GM18907 (cell line): Measurements from ENCODE around the gene SDS.

ENCODE experiments used
- ATAC-seq: cut with Tn5 transposase; IDR thresholded peaks from one replicate; pipeline ENCODE4 v1.9.1; 2021; ENCODE audit warnings: mild to moderate bottlenecking, moderate library complexity; ENCODE audit not compliant: unreplicated experiment

Gene SDS

DNA sequence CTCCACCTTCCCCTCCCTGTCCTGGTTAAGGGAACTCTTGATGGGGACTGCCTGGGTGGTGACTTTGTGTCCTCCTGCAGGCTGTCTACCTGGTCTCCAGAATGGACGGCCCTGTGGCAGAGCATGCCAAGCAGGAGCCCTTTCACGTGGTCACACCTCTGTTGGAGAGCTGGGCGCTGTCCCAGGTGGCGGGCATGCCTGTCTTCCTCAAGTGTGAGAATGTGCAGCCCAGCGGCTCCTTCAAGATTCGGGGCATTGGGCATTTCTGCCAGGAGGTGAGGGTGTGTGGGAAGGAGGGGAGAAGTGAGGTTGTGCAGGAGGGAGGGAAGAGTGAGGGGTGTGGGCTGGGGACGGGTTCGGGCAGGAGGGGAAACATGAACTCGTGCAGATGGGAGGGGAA is 24.2 kb upstream of the SDS start:
- ATAC-seq: no peak

DNA sequence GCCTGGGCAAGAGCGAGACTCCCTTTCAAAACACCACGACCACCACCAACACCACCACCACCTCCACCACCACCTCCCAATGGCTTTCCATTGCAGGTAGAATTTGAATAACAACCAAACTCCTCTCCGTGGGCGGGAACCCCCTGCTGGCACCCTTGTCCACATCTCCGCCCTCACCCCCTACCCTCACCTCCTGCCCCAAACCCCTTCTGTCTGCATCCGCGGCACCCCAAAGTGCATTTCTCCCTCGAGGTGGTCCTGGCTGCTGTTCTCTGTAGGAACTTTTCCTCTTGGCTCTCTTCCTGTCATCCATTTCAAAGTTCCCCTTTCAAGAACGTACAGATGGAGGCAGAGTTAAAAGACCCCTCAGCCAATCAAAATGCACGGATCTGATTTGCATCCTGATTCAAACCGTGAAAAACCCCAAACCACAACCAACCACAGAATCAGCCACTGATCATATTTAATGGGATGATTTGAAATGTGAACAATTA is 22.3 kb upstream of the SDS start:
- ATAC-seq: no peak

DNA sequence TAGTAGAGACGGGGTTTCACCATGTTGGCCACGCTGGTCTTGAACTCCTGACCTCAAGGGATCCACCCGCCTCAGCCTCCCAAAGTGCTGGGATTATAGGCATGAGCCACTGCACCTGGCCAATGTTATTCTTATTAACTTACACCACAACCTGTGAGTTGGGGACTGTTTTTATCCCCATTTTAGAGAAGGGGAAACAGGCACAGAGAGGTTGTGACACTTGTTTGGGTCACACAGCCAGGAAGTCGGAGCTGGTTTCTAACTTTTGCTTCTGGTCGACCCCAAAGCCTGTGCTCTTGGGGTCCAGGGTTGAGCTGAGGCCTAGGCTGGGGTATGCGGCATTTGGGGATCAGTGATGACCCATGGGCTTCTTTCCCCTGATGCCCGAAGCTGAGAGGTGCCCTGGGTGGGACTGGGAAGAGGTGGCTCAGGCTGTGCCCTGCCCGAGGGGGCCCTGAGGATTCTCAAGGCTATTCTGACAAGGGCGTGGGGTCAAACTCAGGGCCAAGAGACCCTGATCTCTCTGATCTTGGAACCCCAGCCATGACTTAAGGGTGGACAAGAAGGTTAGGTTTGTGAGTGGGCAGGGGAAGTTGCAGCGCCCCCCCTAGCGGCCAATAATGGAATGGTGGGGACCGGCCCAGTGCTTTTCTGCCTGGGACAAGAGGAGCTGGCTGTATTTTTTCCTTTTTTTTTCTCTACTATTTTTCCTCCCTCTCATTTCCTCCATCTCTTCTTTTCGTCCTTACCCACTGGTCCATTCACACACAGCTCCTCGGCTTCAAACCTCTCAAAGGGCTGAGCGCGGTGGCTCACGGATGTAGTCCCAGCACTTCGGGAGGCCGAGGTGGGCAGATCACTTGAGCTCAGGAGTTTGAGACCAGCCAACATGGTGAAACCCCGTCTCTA is 21.5 kb upstream of the SDS start:
- ATAC-seq: no peak

DNA sequence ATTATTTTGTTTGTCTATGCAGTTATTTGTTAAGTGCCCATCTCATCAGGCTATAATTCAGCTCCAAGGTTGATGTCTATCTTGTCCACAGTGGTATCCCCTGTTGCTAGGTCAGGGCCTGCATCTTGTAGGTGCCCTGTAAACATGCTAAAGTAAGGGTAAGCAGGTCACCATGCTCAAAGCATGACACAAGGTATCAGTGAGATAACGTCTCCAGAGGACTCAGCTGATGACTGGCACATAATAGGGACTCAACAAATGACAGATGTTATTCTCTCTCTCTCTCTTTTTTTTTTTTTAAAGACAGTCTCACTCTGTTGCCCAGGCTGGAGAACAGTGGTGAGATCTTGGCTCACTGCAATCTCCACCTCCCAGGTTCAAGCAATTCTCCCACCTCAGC is 20.8 kb upstream of the SDS start:
- ATAC-seq: no peak

DNA sequence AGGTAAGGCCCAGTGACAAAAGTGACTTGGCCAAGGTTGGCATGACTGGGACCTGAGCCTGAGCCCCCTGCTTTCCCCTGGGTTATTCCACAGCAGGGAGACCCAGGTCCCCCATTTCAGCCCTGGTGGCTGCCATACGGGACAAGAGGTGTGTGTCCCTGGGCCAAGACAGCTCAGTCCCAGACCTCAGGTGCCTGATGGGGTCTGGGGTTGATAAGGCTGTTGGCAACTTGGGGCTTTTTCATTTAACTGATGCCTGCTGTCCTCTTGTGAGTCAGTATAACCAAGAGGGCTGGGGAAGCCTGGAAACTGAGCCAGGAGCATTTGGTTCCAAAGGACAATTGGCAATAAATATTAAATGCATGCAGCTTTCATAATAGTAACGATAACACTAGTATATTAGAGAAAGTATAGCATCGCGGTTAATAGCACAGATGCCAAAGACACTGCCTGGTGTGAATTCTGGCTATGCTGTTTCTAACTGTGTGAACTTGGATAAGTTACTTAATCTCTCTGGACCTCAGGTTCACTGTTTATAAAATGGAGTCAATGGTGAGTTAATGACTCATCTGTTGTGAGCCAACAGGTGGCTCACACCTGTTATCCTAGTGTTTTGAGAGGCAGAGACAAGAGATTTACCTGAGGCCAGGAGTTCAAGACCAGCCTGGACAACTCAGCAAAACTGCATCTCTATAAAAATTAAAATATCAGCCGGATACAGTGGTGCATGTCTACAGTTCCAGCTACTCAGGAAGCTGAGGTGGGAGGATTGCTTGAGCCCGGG is 19.4 kb upstream of the SDS start:
- ATAC-seq: no peak

DNA sequence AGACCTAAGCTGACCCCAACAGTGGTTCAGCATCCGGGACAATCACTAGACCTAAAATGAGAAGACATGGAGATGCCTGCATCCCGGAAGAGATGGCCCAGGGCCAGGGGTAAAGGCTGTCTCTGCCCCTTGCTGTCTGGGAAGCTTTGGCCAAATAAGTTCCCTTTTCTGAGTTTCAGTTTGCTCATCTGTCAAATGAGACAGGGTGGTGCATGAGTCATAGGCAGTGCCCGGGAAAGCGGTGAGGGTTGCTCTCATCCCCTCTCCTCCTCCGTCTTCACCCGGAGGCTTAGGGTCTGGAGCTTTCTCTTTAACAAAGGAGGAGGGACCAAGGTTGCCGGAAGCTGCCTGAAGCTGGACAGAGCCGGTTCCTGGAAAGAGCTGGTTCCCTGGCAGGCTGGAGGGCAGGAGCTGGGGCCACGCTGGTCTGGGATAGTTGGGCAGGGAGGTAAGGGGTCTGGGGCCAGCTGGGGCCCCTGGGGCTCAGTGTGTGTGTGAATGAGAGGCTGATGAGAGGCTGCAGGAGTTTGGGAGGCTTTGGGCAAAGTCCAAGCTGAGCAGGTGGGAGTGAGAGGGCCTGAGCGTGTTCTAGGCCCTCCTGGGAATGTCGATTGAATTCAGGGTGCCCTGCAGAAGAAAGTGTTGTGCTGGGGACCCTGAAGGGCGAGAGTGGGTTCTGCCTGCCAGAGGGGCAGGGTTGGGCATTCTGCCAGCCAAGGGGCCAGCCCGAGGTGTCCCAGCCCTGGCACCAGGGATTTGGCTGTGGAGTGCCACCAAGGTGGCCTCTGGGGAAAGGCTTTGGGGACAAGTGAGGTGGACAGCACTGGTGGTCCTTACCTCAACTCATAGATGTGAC is 18.6 kb upstream of the SDS start, which contains the start of gene SDSL:
TSS of gene SDSL (plus strand) at position 351 of the 856 bp plus-strand sequence. CDS start 5,603 bp downstream, outside the sequence.
- ATAC-seq: peak; percentile 92

DNA sequence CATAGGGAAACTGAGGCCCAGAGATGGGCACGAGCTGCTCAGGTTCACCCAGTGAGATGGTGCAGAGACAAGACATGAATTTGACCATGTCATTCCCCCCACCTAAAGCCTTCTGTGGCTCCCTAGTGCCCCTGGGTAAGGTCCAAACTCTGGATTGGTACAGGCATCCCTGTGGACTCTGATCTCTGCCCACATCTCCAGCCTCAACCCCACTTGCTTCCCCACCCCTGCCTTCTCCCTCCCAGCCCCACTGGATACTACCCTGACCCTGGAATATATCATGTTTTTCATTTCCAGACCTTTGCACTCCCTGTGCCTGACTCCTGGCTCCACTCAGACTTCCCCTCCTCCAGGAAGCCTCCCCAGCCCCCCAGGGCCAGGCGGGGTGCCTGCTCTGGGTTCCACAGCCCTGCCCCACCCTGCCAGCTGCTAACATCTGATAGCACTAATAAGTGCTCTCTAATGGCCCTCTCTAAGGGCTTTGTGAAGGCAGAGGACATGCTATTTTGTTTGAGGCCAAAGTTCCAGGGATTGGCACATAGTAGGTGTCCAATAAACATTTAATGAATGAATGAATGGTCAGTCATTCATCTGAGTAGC is 17.4 kb upstream of the SDS start:
- ATAC-seq: no peak

DNA sequence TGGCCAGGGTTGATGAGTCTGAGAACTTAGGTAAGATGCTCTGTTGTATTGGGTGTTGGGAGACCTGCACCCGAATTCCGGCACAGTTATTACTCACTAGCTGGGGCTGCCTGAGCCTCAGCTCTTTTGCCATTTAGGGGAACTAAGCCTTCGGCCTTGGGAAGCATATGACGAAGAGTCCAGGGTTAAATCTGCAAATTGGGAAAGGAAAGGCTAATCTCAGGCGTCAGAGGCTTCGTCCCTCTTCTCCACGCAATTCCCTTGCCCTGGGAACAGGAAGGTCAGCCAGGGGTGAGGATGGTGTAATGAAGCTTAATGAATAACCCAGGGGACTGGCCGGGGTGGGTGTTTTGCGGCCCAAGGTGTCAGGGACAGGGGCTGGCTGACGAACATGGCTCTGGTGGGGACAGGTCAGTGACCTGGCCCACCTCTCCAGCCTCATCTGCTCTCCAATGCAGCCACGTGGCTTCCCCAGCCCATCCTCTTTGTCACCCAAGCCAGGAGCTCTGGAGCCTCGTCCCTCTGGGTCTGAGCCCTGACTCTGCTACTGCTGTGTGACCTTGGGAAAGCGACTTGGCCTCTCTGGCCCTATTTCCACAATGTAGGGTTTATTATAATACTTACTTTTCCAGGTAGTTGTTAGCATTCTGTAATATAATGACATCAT is 14.7 kb upstream of the SDS start:
- no peak for ATAC-seq

DNA sequence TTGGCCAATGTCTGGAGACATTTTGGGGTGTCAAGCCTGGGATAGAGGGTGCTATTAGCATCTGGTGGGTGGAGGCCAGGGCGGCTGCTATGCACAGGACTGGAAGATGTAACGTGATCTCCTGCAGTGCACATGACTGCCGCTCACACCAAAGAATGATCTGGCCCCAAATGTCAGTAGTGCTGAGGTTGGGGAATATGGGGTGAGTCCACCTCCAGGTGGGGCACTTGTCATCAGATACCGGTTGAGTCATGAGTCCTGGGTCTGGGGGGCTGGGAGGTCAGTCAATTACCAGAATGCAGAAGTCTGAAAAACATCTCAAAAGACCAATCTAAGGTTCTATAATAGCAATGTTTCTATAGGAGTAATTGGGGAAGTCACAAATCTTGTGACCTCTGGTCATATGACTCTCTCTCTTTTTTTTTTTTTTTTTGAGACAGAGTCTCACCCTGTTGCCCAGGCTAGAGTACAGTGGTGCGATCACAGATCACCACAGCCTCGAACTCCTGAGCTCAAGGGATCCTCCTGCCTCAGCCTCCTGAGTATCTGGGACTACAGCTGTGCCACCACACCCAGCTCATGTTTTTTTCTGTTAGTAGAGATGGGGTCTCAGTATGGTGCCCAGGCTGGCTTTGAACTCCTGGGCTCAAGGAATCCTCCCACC is 12.5 kb upstream of the SDS start:
- ATAC-seq: no peak

DNA sequence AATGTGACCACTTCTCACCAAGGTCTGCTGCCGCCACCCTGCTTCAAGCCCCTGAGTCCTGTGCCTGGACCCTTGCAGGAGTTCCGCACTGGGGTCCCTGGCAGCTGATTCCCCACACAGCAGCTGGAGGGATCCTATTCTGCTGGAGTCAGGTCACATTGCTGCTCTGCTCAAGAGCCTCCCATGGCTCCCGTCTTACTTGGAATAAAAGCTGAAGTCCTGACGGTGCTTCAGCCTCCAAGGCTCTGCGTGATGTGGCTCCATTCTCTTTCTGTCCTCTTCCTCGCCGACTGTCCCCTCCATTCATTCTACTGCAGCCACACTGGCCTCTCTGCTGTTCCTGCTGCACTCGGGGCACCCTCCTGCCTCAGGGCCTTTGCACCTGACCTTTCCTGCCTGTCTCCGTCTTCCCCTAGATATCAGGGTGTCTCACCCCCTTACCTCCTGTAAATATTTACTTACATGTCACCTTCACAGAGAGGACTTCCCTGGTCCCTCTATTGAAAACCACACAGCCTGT is 10.9 kb upstream of the SDS start:
- no peak for ATAC-seq

DNA sequence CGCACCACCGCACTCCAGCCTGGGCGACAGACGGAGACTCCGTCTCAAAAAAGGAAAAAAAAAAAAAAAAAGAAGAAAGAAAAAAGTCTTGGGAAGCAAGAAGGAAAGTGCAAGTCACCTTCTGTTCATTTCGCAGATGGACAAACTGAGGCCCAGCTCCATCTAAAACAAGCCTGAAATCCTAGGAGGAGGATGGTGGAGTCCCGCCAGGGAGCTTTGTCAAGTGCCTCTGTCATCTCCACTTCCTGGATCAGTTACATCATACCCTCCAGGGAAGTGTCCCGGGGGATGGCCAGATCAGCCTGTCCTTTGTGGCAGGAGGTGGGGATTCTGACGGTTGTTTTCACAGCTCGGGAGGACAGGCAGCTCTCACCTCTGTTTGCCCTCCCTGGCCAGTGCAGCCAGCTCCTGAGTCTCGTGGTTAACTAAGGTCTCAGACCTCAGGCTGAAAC is 9.8 kb upstream of the SDS start:
- no peak for ATAC-seq

DNA sequence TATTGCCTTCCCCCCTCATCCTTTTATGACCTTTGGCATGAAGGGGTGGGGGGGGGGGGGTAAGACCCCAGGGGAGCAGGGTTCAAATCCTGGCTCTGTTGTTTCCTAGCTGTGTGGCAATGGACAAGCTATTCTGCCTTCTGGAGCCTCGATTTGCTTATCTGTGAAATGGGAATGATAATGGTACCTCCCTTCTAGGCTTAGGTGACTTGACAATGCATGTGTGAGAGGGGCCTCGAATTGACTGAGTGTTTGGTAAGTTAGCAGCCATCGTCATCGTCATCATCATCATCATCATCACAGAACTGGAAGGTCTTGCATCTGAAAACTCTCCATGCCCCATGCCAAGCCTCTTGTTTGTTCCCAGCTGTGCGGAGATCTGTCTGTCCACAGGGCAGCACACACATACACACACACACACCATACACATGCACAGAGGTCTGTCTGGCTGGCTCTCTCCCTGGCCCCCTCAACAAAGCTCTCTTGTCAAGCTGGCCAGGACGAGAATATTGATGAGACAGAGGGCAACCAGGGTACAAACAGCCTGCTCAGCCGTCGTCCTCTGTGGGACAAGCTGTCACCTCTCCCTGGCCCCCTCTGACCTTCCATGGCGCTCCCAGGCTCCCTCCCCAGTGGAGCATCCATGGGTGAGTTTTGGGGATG is 5.9 kb upstream of the SDS start:
- ATAC-seq: no peak

DNA sequence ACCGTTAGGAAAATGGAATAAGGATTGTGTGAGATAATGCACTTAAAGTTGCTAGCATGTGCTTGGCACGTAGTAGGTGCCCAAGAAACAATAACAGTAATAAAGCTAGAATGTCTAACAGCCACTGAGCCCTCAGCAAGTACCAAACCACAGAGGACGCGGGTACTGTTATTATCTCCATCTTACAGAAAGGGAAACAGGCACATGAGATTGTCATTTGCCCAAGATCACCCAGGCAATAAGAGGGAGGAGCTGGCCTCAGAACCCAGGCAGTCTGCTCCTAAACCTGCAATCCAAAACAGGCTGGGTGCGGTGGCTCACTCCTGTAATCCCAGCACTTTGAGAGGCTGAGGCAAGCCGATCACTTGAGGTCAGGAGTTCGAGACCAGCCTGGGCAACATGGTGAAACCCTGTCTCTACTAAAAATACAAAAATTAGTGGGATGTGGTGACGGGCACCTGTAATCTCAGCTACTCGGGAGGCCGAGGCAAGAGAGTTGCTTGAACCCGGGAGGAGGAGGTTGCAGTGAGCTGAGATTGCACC is 5.1 kb upstream of the SDS start:
- no peak for ATAC-seq

DNA sequence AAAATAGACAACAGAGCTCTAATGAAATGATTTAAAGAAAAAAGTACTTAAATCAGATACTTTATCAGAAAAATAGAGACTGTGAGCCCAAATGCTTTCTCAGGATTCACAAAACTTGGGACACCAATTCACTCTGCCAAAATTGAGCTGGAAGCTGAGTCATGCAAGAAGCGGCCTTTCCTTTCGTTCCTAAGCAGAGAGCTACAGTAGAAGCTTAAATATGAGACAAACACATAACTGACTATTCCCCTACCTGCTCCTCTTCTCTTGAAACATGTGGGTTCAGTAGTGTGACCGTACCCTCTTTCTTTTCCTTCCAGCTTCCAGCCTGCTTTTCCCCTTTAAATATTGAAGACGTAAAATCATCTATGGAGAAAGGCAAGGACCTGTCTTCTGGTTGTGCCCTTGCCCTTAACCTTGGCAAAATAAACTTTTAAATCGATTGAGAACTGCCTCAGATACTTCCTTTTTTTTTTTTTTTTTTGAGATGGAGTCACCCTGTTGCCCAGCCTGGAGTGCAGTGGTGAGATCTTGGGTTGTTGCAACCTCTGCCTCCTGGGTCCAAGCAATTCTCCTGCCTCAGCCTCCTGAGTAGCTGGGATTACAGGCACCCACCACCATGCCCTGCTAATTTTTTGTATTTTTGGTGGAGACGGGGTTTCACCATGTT is 4.4 kb upstream of the SDS start:
- no peak for ATAC-seq

DNA sequence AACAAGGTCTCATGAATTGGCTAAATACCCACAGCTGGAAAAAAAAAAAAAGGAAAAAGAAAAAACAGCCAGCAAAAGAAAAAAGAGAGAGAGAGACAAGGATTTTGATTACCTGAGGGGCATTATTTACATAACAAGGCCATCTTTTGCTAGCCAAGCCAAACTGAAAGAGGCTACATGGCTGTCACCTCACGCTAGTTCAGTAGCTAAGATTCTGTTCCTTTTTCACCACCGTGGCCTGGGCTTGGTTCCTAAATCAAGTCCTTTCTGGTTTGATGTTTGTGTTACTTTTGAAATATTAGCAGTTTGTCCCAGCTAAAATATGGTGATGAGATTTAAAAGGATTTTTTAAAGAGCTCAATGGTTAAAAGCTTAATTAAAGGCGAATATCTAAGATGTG is 2.0 kb upstream of the SDS start:
- ATAC-seq: no peak

DNA sequence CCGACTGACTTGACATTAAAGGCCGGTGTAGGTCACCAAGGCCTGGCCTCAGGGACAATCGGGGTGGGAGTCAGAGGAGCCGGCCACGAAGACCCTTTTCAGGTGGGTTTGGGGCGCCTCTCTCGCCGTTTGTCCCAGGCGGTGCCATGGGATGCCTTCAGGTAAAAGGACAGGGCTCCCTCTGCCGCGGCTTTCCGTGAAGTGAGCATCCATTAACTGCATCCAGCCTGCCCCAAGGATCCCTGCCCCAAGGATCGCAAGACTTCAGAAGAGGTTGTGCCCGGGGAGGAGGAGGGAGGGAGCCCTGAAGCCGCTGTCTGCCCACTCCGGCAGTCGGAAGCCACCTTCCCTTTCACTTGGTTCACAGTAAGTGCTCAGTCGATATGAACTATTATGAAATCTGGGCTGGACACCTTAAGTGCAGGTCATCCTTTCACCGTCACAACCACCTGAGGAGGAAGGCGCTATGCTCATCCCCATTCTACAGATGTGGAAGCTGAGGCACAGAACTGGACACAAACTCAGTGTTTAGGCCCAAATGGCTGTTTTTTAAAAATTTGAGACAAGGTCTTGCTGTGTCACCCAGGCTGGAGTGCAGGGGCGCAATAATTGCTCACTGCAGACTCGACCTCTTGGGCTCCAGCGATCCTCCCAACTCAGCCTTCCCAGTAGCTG is 964 bp downstream of the SDS start:
- no peak for ATAC-seq
